ENCODE measurements around the gene ZNF578.
"Not testable (repeated sequence)": the region's sequence is repeated elsewhere in the genome, so short reads cannot be mapped to it uniquely, and the experiment has no call there.

ZNF578 gene

GRCh38 chr19:52518646-52519045 lies 65.3 kb downstream of the ZNF578 start:
- no peak for DNase-seq

DNA sequence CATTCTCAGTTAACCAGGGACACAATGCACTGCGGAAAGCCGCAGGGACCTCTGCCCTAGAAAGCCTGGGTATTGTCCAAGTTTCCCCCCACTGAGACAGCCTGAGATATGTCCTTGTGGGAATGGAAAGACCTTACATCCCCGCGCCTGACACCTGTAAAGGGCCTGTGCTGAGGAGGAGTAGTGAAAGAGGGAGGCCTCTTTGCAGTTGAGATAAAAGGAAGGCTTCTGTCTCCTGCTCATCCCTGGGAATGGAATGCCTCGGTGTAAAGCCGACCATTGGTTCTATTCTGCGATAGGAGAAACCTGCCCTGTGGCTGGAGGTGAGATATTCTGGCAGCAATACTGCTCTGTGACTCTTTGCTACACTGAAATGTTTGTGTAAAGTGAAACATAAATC lies 65.8 kb downstream of the ZNF578 start:
- not testable (repeated sequence) for DNase-seq

DNA sequence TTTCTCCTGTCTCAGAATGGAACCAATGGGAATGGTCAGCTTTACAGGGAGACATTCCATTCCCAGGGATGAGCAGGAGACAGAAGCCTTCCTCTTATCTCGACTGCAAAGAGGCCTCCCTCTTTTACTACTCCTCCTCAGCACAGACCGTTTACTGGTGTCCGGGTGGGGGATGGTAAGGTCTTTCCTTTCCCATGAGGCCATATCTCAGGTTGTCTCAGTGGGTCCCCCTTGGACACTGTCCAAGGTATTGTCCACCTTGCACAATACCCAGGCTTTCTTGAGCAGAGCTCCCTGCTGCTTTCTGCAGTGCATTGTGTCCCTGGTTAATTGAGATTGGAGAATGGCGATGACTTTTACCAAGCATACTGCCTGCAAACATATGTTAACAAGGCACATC lies 66.7 kb downstream of the ZNF578 start:
- DNase-seq, result no peak

- DNase-seq, result no peak
These were observed 69.2 kb downstream of the ZNF578 start for GRCh38 chr19:52522551-52522950.

- DNase-seq, result no peak
These were observed 70.7 kb downstream of the ZNF578 start for GRCh38 chr19:52524086-52524485.

DNA sequence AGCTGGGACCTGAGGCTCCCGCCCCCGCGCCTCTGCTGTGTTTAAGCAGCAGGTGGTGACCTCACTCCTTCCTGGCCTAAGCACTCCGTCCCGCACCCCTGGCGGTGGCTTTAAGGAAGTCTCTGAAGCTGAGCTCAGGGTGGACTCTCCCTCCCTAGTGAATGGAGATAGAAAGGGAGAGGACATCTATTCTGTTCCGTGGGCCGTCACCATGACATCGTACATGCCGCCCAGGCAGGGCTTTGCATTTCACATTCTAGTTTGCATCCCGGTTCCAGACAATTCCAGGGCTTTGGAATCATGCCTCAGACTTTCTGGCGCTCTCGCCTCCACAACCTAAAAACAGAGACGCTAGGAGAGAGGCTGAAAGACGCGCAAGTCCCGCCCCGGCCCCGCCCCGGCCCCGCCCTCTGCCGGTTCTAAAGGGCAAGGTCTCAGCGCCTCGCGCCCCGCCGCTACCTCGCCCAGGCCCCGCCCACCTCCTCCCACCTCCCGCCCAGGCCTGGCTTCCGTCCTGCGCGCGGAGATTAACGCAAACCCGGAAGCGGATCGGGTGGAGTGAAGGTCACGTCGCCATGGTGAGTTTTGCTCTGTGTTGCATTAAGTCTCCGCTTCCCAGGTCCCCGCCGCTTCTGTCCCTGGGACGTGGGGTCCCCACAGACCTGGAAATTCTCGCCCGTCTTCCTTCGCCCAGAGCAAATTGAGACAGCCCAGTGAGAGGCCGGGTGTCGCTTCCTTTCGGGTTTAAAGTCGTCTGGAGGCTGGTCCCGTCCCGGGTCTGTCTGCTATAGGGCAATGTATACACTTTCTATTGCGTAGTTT lies 74.0 kb downstream of the ZNF578 start, which contains the start of gene ZNF808:
ZNF808 (plus strand) TSS at position 535 of the 822 bp plus-strand sequence. CDS start 15,617 bp downstream, outside the sequence.
- peak; percentile 84 for DNase-seq

DNA sequence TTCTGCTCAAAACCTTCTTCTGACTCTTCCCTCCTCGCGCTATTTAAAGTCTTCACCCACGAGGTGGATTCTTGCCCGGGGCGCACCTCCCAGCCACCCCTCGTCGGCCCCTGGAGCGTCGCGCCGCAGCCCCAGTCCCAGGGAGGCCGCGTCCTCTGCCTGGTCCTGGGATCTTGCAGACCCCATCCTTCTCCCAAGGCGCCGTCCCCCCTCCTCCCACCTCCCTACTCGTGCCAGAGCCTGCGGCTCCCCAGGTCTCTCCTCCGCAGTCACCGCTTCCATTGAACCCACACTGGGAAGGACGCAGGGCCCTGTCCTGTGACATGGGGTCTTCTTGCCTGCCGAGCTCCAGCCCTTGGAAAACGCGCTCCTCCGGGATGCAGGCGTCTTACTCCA lies 74.6 kb downstream of the ZNF578 start:
- DNase-seq, result no peak

DNA sequence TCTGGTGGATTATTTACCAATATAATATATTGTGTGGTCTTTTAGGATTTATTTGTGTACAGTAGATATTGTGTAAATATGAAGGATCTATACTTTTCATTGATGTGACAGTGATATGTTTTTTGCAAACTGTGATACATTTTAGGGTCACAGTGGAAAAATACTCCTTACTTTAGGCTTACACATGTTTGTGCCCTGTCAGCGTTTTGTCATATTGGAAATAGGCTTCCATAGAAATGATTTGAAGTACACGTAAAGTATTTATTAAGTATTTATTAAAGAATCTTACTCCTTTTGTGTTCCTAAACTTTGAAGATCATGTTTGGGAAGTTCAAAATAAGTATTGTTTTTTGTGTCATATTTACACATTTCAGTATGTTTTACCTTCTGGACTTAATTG lies 79.1 kb downstream of the ZNF578 start:
- DNase-seq, result no peak

DNA sequence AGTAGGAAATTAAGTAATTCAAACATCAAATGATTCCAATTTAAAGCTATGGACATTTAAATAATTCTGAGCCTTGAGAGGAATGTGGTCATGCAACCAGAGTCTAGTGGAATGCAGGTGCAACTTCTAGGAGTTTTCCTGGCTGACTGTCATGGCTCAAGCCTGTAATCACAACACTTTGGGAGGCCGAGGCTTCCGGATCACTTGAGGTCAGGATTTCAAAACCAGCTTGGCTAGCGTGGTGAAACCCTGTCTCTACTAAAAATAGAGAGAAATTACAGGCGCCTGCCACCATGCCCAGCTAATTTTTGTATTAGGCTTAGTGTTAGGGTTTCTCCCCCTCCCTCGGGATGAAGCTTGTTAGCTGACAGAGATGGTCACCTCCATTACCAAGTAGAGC lies 80.5 kb downstream of the ZNF578 start:
- no peak for DNase-seq

GRCh38 chr19:52535385-52535770 lies 82.0 kb downstream of the ZNF578 start:
- DNase-seq, result not testable (repeated sequence)

GRCh38 chr19:52535771-52536447 lies 82.6 kb downstream of the ZNF578 start:
- peak; percentile 19 for DNase-seq

- DNase-seq, result no peak
These were observed 83.1 kb downstream of the ZNF578 start for GRCh38 chr19:52536448-52536800.

DNA sequence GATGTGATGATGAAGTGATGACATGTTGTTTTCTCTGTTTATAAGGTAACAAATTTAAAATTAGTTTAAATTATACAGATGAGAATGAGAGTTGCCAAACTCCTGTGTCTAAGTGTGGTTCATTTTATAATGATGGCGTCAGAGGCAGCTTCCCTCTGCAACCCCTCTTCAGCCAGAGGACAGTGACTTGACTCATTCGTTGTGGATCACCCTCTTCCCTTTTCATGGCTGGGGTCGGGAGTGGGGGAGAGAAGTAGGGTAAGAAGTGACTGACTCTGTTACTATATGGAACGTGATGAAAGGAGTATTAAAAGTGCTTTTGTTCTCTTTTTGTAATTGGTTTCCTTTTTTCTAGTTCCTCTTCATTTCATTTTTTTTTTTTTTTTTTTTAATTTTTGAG lies 85.5 kb downstream of the ZNF578 start:
- DNase-seq, result not testable (repeated sequence)

- DNase-seq, result not testable (repeated sequence)
These were observed 87.8 kb downstream of the ZNF578 start for GRCh38 chr19:52541176-52541575.

GRCh38 chr19:52541608-52542007 lies 88.3 kb downstream of the ZNF578 start:
- no peak for DNase-seq

DNA sequence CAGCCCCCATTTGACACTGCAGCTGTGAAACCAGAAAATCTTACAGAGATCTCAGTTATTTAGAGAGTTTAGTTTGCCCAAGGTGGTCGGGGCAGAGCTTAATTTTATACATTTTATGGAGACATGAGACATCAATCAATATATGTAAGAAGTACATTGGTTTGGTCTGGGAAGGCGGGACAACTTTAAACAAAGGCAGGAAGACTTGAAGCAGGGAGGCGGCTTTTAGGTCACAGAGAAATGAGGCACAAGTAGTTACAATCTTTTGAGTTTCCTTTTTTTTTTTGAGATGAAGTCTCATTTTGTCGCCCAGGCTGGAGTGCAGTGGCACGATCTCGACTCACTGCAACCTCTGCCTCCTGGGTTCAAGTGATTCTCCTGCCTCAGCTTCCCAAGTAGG lies 89.2 kb downstream of the ZNF578 start:
- DNase-seq, result not testable (repeated sequence)

GRCh38 chr19:52542984-52543664 lies 89.8 kb downstream of the ZNF578 start:
- no peak for DNase-seq

- DNase-seq, result no peak
These were observed 101.0 kb downstream of the ZNF578 start for GRCh38 chr19:52554216-52554971.

- no peak for DNase-seq
These were observed 104.1 kb downstream of the ZNF578 start for GRCh38 chr19:52557231-52557995.

- not testable (repeated sequence) for DNase-seq
These were observed 105.5 kb downstream of the ZNF578 start for GRCh38 chr19:52558732-52559445.

DNA sequence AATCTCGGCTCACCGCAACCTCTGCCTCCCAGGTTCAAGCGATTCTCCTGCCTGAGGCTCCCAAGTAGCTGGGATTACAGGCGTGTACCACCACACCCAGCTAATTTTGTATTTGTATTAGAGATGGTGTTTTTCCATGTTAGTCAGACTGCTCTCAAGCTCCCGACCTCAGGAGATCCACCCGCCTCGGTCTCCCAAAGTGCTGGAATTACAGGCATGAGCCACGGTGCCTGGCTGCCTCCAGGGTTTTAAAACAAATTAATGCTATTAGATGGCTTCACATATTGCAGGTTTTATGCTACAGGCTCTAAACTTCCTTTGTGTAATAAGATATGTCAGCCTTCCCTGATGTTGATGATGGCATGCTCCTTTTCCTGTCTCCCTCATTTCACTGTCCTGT lies 108.3 kb downstream of the ZNF578 start:
- not testable (repeated sequence) for DNase-seq

Data from NCI-H2029 treated with DMSO at 0.1 percent for 48 hours (cell line).